ENCODE data around the gene GPC6. TPM values are rescaled to one million over a fixed set of nuclear protein-coding genes. Genes with fewer than 3 reads are reported as not detected.

Gene GPC6
- total RNA-seq, 4 donors from 2014 or later, result 13.7 to 21.7 (median 16.5) TPM

- H3K4me3 ChIP-seq, result no peak overlapping the region
- H3K27me3 ChIP-seq, result no peaks in the 10 kb centered on the region
- H3K9me3 ChIP-seq, result no peaks in the 10 kb centered on the region
- no peak for ATAC-seq
- WGBS, 2 donors (ENCODE audit: low coverage in 1 of 2), result 82 to 84% methylated on average over 4 of the region's 4 CpGs
- no peak for TF ChIP-seq EP300 (IDR thresholded peaks at IDR 0.05)
- no peak for TF ChIP-seq POLR2A (IDR thresholded peaks at IDR 0.05)
- no peak for TF ChIP-seq POLR2AphosphoS5 (IDR thresholded peaks at IDR 0.05)
- no peak for TF ChIP-seq CTCF (IDR thresholded peaks at IDR 0.05)
- no peaks in the 10 kb centered on the region for H3K36me3 ChIP-seq
- H3K27ac ChIP-seq, result no peak overlapping the region
- no peaks in the 10 kb centered on the region for H3K4me1 ChIP-seq
These were observed 525.9 kb downstream of the GPC6 start for GRCh38 chr13:93752541-93752940.

- TF ChIP-seq POLR2A (IDR thresholded peaks at IDR 0.05) (no peak), POLR2AphosphoS5 (IDR thresholded peaks at IDR 0.05) (no peak), CTCF (IDR thresholded peaks at IDR 0.05) (no peak), EP300 (IDR thresholded peaks at IDR 0.05) (no peak)
- H3K9me3 ChIP-seq, result no peaks in the 10 kb centered on the region
- H3K36me3 ChIP-seq, result no peaks in the 10 kb centered on the region
- no peak for ATAC-seq
- no peaks in the 10 kb centered on the region for H3K27me3 ChIP-seq
- H3K4me3 ChIP-seq, result no peak overlapping the region
- H3K4me1 ChIP-seq, result no peaks in the 10 kb centered on the region
- no peak overlapping the region for H3K27ac ChIP-seq
These were observed 527.0 kb downstream of the GPC6 start for GRCh38 chr13:93753639-93754038.

GRCh38 chr13:93755341-93755740 lies 528.7 kb downstream of the GPC6 start:
- WGBS, 2 donors (ENCODE audit: low coverage in 1 of 2), result 0 to 55% methylated on average over 1 of the region's 1 CpG
- Histone ChIP-seq H3K4me3 (no peak overlapping the region), H3K4me1 (no peaks in the 10 kb centered on the region), H3K27ac (no peak overlapping the region), H3K9me3 (no peaks in the 10 kb centered on the region), H3K36me3 (no peaks in the 10 kb centered on the region), H3K27me3 (no peaks in the 10 kb centered on the region)
- TF ChIP-seq CTCF (IDR thresholded peaks at IDR 0.05) (no peak), EP300 (IDR thresholded peaks at IDR 0.05) (no peak), POLR2AphosphoS5 (IDR thresholded peaks at IDR 0.05) (no peak), POLR2A (IDR thresholded peaks at IDR 0.05) (no peak)
- no peak for ATAC-seq

DNA sequence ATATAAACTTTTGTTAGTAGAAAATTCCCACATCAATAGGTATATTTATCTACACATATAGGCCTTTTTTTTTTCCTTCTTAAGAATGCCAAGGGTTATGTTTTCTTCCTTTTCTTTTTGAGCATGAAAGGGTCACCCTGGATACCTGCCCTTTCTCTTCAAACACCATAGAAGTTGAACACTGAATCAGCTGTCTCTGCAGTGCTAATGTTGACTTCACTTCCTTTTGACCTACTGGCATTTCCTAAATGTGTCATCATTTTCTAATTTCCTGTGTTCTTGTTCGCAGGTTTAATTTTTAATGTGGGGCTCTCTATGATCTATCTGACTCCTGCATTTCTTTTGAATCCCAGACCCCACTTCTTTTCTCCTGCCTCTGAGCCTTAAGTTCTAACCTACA lies 532.0 kb downstream of the GPC6 start:
- no peak for TF ChIP-seq CTCF (IDR thresholded peaks at IDR 0.05)
- no peak for TF ChIP-seq EP300 (IDR thresholded peaks at IDR 0.05)
- no peak for TF ChIP-seq POLR2A (IDR thresholded peaks at IDR 0.05)
- TF ChIP-seq POLR2AphosphoS5 (IDR thresholded peaks at IDR 0.05), result no peak
- WGBS, 2 donors (ENCODE audit: low coverage in 1 of 2), result 50 to 86% methylated on average over 1 of the region's 1 CpG
- H3K27me3 ChIP-seq, result no peaks in the 10 kb centered on the region
- H3K9me3 ChIP-seq, result no peaks in the 10 kb centered on the region
- no peak overlapping the region for H3K27ac ChIP-seq
- H3K4me1 ChIP-seq, result no peaks in the 10 kb centered on the region
- ATAC-seq, result no peak
- no peak overlapping the region for H3K4me3 ChIP-seq
- no peaks in the 10 kb centered on the region for H3K36me3 ChIP-seq

DNA sequence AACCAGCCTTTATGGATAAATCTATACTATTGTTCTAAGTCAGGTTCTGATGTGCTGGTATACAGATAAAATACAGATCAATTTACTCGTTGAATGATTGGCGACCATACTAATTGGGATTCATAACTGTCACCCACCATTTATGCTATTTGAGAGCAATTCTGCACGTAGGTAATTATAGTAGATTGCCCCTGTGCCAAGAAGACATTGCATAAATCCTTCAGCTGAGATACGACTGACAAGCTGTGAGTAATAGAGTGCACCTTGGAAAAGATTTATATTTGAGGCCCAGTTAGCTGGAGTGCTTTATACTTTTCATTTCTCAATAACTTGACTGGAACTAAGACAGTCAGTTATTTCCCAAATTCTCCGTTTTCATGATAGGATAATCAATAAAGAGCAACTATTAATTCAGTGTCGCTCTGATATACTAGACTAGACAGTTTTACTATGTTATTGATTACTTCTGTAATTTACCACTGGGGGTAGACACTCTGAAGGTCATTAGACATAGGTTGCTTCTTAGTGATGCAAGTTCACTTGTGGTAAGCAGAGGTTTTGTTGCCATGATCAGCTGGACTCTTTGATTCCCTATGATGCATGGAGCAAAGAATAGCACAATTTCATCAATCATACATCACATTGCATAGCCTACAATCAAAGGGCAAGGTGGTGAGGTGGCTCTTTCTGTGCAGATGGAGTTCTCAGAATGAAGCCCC lies 536.3 kb downstream of the GPC6 start:
- Histone ChIP-seq H3K4me3 (no peak overlapping the region), H3K9me3 (no peaks in the 10 kb centered on the region), H3K36me3 (no peaks in the 10 kb centered on the region), H3K4me1 (no peaks in the 10 kb centered on the region), H3K27me3 (no peaks in the 10 kb centered on the region), H3K27ac (no peak overlapping the region)
- no peak for ATAC-seq
- WGBS, 2 donors (ENCODE audit: low coverage in 1 of 2), result 86 to 93% methylated on average over 6 of the region's 6 CpGs
- TF ChIP-seq CTCF (IDR thresholded peaks at IDR 0.05) (no peak), POLR2AphosphoS5 (IDR thresholded peaks at IDR 0.05) (no peak), EP300 (IDR thresholded peaks at IDR 0.05) (no peak), POLR2A (IDR thresholded peaks at IDR 0.05) (no peak)
